Activated CD8-positive, alpha-beta memory T cell treated with anti-CD3 and anti-CD28 coated beads for 36 hours (primary cell): ENCODE data around the gene HES1. TPM values are rescaled to one million over a fixed set of nuclear protein-coding genes. Genes with fewer than 3 reads are reported as not detected.

Experiments
- CTCF ChIA-PET: fragments of 350-600 bp; sonication (Branson Sonifier 250); formaldehyde crosslinking; loops from one replicate; lab custom pipeline; 2021; ENCODE audit warnings: antibody characterized with exemption; lab: Charles Lee
- POLR2A ChIA-PET: fragments of 350-600 bp; sonication (Branson Sonifier 250); formaldehyde crosslinking; loops from one replicate; lab custom pipeline; 2021; ENCODE audit warnings: antibody characterized with exemption; lab: Charles Lee
- total RNA-seq, 2 experiments: library from RNA; stranded (reverse); gene quantifications; one replicate each; pipeline ENCODE4 v1.2.3, GENCODE V29; 2021

HES1 gene
- total RNA-seq, 2 experiments from 2014 or later = not detected

DNA sequence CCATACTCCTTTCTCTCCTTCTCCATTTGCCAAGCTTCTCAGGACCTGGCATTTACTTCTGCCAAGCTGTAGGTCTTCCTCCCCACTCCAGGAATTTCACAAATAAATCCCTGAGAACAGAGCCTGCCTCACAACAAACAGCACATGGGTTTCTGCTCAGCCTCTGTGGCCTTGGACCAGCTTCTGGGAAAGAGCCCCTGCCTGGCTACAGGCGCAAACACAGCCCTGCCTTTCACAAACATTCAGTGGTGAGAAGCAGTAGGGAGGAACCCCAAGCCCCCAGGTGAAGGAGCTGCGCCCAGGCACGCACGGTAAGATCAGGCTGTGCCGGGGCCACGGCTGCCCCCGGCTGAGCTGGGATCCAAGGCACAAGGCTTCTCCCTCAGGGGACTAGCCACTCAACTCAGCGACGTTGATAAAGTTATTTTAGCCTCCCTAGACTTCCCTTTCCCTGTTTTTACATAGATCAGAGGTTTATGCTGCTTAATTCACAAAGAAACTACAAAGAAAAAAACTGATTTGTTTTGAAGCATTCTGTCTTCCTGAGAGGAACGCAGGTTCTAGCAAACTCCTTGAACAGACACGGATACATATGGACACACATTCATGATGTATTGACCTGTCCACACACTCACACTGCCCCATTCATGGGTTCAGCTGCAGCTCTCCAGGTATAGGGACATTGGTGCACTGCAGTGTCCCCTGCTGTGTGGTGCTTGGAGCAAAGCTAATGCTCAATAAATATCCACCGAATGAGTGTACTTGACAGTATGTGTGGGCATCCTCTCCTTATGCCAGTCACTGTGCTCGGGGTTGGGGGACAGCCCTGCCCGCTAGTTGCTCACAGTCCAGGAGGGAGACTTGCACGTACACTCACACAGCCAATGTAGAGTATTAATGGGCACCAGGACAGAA, 25.4 kb downstream of the HES1 start:
- POLR2A ChIA-PET = no interaction called here
- CTCF ChIA-PET = no interaction called here

DNA sequence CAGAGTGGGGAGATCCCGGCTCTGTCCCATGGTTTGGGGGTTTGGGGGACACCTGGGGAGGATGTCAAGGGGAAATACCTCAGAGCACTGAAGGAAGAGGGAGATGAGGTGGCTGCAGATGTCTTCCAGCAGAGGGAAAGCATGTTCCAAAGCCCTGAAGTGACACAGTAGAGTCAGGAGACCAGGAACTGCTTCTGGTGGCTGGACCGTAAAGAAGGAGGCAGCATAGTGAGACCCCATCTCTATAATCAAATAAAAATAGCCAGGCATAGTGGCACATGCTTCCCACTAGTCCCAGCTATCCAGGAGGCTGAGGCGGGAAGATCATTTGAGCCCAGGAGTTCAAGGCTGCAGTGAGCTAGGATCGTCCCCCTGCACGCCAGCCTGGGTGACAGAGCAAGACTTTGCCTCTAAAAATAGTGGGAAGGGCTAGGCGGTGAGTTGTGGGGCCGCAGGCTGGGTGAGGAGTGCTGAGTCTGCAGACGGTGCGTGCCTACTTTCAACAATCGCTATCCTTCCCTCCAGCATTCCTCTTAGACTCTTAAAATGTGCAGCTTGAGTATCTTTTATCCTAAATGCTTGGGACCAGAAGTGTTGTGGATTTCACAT, 26.2 kb downstream of the HES1 start:
- CTCF ChIA-PET = no interaction called here
- POLR2A ChIA-PET = no interaction called here

DNA sequence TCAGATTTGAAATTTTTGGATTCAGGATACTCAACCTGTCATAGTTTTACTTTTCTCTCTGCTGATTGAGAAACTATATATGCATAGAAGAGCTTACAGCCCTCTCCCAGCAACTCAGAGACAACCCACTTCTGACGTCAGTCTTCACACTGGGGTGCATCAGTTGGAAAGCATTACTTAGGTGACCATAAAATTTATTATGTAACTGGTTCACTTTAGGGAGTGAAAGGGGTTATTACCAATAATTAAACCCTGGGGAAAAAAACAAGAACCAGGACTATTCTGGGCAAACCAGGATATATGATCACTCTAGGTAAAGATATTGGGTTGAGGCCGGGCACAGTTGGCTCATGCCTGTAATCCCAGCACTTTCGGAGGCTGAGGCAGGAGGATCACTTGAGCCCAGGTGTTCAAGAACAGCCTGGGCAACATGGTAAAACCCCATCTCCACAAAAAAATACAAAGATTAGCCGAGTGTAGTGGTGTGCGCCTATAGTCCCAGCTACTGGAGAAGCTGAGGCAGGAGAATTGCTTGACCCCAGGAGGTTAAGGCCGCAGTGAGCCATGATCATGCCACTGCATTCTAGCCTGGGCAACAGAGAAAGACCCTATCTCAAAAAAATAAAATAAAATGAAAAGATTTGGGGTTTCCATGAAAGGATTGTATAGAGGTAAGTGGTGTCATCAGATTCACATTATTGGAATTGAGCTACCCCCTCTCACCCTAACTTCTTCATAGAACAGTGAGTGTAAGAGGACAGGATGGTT, 27.1 kb downstream of the HES1 start:
- POLR2A ChIA-PET = no interaction called here
- CTCF ChIA-PET = no interaction called here

DNA sequence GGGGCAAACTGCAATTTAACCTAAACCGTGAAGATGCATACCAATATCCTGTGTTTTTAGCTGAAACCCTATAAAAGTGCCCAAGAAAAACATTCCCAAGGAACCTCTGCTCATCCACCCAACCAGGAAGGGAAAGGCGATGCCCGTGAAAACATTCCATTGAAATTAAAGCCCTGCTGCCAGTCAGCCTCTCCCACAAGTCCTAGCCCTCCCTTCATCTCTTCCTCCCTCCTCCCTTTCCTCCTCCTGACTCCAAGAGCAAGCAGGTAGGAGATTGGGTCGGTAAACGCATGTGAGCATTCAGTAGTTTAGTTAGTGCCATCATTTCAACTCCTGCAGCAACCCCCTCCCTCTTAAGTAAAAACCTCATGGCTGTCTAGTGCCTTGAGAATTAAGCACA, 27.7 kb downstream of the HES1 start:
- POLR2A ChIA-PET = no interaction called here
- CTCF ChIA-PET = no interaction called here

DNA sequence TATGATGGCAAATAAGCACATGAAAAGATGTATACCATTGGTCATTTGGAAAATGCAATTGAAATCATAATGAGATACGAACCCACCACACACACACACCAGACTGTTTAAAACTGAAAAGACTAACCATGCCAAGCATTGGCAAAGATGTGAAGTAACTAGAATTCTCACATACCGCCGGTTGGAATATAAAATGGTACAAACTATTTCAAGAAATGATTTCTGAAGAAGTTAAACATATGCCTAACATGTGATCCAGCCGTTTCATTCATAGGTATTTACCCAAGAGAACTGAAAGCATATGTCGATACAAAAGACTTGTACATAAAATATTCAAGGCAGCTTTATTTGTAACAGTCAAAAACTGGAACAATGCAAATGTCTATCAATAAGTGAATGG, 28.9 kb downstream of the HES1 start:
- POLR2A ChIA-PET = no interaction called here
- CTCF ChIA-PET = no interaction called here

DNA sequence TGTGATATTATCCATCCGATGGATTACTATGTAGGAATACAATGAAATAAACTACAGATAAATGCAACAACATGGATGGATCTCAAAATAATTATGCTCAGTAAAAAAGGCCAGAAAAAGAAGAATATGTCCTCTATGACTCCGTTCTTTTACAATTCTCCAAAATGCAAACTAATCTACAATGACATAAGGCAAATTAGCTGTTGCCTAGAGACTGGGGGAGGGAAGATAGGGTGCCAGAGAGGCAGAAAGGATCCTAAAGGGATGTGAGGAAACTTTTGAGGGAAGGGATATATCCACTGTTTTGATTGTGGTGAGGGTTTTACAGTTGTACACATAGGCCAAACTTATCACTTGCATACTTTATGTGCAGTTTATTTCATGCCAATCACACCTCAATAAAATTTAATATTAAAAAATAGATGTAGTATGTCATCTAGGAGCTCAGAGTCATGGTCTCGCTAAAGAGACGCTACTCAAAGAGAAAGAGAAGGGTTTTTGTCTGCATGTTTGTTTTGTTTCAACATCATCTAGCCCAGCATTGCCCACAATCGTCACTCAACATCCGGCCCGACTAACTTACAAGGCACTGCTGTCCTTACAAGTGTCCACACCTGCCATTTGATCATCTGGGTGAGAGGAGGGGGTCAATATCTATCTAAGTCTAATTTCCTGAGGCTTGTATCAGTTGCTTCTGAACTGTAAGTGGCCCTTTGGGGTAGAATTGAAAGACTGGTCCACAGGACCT, 29.5 kb downstream of the HES1 start:
- CTCF ChIA-PET = no interaction called here

DNA sequence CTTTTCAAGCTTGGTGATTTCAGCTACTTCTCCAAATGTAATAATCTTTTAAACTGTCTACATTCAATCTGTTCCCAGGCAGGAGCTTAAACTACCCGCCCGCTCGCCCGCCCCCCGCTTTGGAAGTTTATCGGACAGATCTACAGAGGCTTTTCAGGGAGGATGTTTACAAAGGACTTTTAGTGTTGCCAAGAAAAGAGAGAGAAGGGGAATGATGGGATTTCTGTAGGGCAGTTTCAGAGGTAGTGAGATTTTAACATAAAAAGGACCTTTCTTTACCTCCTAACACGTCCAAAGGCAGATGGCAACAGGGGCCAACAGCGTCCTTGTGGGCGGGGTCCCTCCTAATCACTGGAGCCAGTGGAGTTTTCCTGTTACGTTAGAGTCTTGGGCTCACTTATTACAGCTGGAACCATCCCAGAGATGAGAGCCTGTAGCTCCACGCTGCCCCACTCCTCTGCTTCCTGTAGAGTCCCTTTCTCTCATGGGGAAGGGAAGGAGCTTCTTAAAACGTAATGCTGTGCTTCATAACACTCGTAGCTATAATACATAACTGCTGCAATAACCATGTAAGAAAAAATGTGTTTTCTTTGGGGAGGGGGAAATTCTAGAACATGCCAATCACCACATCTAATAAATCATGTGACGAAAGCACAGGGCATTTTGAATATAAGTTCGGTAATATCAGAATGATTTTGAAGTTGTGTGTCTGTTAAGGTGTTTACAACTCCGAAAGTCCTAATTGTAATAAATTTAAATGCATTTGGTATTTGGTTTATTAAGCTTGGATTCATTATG, 30.9 kb downstream of the HES1 start:
- CTCF ChIA-PET = no interaction called here
- POLR2A ChIA-PET = no interaction called here

More for the DNA sequence above, 29.5 kb downstream of the HES1 start:
- POLR2A ChIA-PET = no interaction called here

DNA sequence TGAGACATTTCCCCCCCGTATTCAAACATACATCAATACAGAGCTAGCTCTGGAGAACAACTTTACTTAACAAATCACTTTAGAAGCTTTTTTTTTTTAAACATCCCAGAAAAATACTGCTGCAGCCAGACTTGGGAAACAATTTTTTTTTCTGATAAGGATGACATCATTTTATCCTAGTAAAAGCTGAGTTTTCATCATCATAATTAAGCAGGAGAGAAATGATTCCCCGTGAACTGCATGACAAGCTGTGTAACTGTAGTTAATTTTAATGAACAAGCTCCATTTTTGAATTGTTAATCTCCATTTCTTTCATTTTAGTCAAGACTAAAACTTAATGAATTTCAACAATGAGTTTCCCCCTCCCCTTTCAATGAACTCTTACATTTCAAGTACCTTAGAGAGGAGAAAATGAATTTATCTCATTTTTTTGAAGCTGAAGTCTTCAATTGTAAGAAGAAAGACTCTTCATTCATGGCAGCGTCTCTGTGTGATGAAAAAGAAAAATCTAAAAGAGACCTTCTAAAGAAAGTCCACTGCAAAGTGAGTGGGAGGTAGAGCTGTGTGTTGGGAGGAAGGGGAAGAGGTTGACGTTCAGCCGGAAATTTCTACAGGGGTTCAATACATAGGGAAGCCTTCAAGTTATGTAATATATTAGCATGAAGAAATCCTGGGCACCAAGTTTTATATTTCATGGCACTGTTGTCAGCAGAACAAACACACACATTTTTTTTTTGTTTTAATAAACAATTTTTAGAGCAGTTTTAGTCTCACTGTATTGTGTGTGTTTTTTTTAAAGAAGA, 31.7 kb downstream of the HES1 start:
- ChIA-PET CTCF (no interaction called here), POLR2A (no interaction called here)

DNA sequence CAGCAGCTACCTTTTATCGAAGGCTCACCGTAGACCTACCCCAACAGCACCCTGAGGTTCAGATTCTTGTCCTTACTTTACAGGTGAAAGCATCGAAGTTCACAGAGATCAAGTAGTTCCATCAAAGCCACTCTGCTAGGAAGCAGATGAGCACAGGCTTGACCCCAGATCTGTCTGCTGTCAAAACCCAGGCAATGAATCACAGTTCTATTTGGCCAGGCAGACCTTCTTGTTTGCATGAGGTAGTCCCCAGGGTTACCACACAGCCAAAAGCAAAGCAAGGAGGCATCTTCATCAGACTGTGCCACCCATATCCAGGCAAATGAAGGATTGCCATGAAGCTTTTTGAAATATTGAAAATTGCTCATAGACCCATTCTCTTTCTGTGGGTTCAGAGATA, 33.0 kb downstream of the HES1 start:
- CTCF ChIA-PET = no interaction called here

DNA sequence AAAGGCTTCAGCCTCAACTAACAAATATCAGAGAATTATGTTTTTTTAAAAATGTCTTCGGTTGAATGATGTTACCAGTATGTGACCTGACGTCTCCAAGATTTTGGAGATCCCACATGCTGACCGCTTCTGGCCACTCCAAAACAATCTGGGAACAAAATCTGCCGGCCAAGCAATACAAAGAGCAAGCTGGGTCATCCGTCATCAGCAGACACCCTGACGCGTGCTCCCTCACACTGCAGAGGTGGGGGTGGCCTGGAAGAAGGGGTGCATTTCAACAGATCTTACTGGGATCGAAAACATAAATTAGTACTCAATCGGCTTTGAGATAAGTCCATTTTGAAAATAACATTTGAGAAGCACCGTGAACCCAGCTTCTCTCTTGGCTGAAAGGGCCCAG, 33.6 kb downstream of the HES1 start:
- ChIA-PET POLR2A (no interaction called here), CTCF (no interaction called here)

More for the DNA sequence above, 33.0 kb downstream of the HES1 start:
- POLR2A ChIA-PET = no interaction called here

DNA sequence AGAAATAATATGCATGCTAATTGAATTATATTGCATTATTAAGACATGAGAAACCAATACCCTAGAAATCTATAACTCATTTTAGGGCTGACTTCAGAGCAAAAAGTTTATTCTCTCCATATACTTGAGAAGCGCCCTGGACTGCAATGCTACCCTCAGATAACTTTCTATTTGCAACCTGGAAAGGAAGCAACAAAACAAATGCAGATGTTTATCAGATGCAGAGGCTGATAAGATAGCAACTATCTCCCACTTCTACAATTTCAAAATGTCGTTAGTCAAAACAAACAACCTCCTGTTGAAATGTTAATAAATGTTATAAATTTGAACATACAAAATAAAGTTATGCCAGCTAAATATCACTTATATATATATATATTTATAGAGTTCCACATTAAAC, 34.8 kb downstream of the HES1 start:
- ChIA-PET CTCF (no interaction called here), POLR2A (no interaction called here)

DNA sequence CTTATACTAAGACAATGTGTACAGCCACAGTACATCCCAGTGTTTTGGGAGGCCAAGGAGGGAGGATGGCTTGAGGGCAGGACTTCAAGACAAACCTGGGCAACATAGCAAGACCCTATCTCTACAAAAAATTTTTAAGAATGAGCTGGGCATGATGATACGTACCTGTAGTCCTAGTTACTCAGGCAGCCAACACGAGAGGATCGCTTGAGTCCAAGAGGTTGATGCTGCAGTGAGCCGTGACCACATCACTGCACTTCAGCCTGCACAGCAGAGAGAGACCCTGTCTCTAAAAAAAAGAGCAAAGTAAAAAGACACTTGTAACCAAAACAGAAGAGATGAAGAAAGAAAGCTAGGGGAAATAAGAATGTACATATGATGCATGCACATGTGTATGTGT, 38.5 kb downstream of the HES1 start:
- CTCF ChIA-PET = interaction anchor here (0.9 kb wide), 1 partner anchor 141 kb away, joined by 3 read pairs; no protein-coding TSS in a partner anchor
- POLR2A ChIA-PET = no interaction called here

DNA sequence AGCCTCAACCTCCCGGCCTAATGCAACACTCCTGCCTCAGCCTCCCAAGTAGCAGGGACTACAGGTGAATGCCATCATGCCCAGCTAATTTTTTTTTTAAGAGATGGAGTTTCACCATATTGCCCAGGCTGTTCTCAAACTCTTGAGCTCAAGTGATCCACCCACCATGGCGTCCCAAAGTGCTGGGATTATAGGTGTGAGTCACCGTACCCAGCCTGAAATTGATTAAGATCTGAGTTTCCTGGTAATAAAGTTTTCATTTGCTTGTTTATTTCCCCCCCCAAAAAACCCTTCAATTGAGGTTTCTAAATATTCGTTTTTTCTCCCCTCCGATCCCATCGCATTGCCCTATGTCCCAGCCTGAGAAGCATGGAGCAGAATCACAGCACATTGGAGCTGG, 39.0 kb downstream of the HES1 start:
- POLR2A ChIA-PET = no interaction called here
- CTCF ChIA-PET = no interaction called here

DNA sequence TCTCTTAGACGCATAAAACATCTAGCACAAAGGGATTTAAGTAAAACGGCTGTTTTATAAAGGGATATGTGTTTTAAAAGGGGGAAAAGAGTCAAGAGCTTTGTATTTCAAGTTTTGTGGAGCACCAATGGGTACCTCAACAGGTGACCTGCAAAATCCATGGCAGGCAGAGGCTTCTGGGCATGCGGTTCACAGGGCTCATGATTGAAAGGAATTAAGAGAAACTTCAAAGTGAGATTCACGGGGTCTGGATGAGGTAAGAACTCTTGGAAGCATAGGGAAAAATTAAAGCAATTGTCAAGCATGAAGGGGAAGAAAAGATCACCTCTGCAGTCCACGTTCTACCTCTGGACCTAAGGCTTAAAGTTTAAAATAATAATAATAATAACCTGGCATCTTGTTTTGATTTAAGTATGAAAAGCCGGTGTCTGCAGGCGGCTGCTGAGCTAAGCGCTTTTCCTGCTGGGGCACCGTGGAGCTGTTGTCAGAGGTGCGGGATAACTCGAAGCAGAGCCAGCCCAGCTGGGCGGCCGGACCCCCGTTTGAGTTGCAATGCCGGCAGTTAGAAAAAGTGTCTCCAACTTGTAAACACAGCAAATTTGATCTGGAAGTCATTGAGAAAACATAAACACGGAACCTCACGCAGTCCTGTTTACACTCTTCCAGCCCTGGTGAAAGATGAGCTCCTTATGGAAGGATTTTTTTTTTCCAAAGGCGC, 40.5 kb downstream of the HES1 start:
- CTCF ChIA-PET = no interaction called here
- POLR2A ChIA-PET = no interaction called here

DNA sequence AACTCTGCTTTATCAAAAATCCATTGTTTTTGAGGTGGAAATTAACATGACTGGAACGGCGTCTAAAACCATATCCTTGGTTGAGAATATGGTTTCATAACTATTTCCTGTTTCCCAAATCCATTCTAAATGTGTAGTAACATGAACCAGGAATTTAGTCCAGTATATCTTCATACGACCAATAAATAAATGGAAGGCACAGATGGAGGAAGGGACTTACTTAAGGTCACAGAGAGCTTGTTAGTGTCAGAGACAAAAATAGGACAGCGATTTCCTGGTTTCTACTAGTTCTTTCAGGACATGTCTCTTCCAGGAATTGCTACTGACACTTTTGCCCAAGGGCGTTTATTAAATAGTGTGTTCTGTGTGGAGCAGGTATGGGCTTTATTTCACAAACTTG, 41.2 kb downstream of the HES1 start:
- CTCF ChIA-PET = no interaction called here
- POLR2A ChIA-PET = no interaction called here

DNA sequence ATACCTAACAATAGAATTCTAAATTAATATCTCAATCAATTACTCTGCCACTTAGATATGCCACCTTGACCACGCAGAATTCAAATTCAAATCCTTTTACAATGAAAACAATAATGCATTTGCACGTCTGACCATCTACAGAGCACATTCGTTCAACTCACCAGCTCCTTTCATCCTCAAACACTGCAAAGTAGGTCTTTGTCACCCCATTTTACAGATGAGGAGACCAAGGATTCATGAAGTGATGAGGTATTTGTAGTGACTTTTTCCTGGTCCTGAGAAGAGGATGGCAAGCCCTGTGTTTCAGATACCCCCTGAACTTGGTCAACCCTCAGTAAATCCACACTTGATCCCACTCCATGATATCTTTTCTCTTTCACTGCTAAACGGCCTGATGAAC, 42.2 kb downstream of the HES1 start:
- ChIA-PET POLR2A (no interaction called here), CTCF (no interaction called here)

DNA sequence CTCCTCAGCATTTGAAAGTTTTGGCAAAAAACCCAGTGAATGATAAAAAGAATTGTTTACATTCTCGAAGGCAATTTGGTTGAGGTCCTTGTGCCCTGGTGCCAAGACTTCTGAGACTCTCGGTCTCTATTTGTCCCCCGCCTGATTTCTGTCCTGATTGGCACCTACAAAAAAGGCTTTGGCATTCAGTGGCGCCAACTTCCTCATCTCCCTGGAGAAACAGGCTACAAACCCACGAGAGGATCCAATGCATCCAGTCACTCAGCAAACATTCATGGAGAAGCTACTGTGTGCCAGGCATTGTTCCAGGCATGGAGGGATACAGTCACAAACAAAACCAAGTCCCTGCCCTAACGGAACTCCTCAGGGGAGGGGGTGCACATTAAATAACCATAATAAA, 42.7 kb downstream of the HES1 start:
- ChIA-PET CTCF (no interaction called here), POLR2A (no interaction called here)

DNA sequence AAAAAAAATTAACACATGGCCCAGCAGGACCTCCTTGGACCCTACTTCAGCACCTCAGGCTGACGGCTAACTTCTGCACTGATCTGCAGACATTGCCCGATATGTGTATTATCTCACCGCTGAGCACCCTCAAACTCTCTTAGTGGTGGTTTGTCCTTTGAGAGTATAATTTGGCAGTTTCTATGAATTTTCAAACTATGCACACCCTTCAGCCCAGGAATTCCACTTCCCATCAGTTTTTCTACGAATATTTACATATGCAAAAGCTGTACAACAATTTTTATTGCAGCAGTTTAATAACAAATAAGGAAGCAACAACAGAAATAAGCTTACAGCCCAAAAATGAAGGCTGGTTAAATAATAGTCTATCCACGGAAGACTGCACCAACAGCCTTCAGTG, 44.6 kb downstream of the HES1 start:
- ChIA-PET CTCF (no interaction called here), POLR2A (no interaction called here)
